HG03135 (cell line): ENCODE results near the gene CHSY3.

Experiments used
- ATAC-seq: cut with Tn5 transposase; IDR thresholded peaks from one replicate; pipeline ENCODE4 v1.9.1; 2021; ENCODE audit warnings: mild to moderate bottlenecking, moderate library complexity; ENCODE audit not compliant: unreplicated experiment

The CHSY3 gene

GRCh38 chr5:129945028-129945427 lies 40.8 kb downstream of the CHSY3 start:
- no peak for ATAC-seq

DNA sequence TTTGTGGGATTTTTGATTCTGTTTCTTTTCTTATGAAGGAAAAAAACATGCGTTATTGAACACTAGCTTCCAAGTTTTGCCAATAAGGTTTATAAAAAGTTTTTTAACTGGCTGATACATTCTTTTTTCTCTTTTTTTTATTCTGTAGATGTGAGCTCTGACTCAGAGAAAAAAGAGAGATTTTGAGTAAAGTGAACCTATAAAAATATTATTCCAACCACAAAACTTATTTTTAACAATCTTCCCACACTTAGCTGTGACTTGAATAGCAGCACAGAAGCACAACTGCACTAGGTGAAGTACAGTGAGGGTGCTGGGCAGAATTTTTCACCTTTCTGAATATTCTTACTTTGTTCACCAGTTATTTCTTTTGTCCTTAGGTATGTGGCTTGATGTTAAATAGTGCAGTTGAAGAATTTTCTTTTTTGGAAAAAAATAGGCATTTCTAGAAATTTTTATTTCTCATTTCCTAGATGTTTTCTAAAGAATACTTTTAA lies 41.6 kb downstream of the CHSY3 start:
- no peak for ATAC-seq

DNA sequence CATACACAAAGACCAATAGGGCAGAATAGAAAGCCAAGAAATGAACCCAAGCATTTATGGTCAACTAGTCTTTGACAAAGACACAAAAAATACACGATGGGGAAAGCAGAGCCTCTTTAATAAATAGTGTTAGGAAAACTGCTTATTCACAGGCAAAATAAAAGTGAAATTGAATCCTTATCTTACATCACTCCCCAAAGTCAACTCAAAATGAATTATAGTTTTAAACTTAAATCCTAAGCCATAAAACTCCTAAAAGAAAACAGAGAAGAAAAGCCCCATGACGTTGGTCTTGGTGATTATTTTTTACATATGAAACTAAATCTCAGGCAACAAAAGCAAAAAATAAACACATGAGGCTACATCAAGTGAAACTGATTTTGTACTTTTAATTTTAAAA lies 46.8 kb downstream of the CHSY3 start:
- no peak for ATAC-seq

DNA sequence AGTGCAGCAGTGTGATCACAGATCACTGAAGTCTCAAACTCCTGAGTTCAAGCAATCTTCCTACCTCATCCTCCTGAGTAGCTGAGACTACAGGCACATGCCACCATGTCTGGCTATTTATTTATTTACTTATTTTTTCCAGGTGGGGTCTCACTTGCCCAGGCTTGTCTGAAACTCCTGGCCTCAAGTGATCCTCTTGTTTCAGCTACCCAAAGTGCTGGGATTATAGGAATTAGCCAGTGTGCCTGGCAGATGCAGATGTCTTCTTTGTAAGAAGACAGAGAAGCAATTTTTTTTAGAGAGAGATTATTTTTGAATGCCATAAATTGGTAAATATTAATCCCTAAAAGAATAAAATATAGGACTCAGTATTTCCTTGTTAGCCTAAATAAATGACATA lies 54.3 kb downstream of the CHSY3 start:
- ATAC-seq = no peak

DNA sequence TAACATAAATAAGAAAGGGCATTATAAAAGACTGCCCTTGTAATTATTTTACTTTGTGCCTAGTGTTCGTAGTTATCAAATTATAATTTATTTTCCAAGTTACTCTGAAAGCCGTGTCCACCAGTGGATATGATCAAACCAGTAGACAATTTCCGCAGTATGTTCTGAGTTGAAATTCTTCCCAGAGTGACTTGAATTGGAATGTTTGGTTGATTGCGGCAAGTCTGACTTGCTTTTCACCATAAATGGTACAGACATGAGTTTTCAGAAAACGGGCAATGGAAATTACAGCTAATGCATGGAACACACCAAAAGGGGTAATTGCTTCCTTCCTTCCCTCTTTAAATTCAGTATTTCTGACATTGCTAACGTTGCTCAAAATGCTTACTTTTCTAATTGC lies 56.6 kb downstream of the CHSY3 start:
- ATAC-seq = no peak

GRCh38 chr5:129962506-129962905 lies 58.2 kb downstream of the CHSY3 start:
- ATAC-seq = no peak

DNA sequence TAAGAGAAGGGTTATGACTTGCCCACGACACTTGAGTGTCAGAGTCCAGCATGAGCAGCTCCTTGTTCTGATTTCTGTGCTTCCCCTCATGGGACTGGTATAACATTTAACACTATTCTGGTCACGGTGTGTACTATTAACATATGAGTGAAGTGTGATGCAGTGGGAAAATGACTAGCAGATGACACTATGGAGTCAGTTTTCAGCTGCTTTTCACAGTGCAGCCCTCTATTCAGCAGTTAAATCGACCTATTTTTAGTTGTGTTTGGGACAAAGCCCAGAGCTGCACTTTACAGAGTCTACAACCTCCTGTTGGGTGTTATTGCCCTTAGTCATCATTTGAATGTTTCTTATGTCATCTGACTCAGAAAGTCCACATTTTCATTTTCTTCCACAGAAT lies 59.1 kb downstream of the CHSY3 start:
- no peak for ATAC-seq

GRCh38 chr5:129966071-129966470 lies 61.8 kb downstream of the CHSY3 start:
- ATAC-seq = no peak

- no peak for ATAC-seq
These were observed 67.4 kb downstream of the CHSY3 start for GRCh38 chr5:129971714-129972113.

DNA sequence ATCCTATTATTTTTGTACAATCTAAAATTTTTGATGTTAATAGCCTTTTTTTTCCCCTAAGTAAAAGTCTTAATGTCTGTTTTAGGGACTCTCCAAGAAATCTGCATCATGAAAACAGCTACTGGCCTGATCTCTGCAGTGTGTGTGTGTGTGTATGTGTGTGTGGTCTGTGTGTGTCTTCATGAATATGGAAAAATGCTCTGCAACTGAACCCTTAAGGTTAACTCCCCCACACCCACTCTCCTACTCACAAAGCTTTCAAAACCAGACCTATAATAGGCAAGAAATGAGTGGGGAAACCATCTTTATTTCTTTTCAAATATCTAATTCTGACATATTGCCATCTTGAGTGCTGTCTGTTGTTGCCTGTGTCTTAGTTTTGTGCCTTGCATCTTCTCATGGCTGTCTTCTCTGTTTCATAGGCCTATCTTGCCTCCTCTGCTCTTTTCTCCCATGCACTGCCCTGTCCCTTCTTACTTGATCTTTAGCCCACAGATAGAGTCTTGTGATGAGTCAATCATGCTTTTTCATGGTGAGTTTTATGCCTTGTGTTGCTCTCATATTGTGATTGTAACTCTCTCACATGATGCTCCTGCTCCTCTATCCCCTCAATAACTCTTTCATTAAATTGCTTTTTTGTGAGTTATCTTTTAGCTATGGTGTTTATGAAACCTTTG lies 68.3 kb downstream of the CHSY3 start:
- no peak for ATAC-seq

- no peak for ATAC-seq
These were observed 69.6 kb downstream of the CHSY3 start for GRCh38 chr5:129973716-129974426.

DNA sequence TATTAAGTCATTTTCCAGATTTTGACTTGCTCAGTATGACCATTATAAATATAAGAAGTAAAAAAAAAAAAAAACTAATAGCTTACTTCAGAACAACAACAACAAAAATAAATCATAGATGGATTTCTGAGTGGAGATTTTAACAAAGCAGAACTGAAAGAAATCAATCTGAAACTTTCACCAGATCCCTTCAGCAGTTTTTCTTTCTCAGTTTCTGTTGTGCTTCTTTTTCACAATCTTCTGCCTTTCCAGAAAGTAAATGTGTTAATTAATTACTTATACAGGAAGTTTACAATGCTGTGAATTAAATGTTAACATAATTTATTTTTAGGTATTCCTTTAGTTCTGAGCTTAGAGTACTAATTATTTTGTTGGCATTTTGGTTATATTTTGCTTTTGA lies 73.5 kb downstream of the CHSY3 start:
- ATAC-seq = peak; percentile 87

- ATAC-seq = peak; percentile 8
These were observed 74.0 kb downstream of the CHSY3 start for GRCh38 chr5:129978270-129978669.

GRCh38 chr5:129988453-129988852 lies 84.2 kb downstream of the CHSY3 start:
- no peak for ATAC-seq

DNA sequence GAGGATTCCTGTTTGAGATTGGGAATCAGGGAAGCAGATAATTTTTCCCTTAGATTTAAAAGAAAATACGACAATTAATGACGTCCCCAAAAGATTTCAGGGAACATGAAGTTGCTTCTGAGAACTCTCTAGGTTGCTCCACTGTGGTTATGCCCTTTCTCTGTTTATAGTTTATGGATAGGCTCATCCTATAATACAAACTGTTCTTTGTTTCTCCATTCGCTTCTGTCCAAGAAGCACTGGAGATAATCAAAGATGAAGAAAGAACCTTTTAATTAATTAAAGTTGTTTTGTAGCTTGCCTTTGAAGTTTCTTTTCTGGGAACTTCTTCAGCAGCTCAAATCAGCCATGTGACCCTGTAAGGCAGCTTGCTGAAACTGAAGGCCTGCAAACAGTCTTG lies 87.5 kb downstream of the CHSY3 start:
- ATAC-seq = no peak

DNA sequence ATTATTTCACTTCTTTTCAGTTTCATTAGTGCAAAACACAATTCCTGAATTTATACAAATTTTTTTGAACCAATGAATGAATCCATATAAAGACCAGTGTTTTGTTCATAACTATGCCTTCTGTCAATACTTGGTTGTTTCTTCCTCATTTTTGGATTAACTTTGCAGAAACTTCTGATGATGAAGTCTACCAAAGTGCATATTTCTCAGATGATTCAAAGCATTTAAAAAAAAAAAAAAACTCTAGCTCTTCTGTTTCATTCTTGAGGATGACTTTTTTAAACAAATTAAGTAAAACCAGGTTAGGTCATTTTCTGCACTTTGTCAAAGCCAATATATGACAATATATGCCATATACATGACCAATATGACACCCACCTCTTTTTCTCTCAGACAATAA lies 92.6 kb downstream of the CHSY3 start:
- no peak for ATAC-seq

DNA sequence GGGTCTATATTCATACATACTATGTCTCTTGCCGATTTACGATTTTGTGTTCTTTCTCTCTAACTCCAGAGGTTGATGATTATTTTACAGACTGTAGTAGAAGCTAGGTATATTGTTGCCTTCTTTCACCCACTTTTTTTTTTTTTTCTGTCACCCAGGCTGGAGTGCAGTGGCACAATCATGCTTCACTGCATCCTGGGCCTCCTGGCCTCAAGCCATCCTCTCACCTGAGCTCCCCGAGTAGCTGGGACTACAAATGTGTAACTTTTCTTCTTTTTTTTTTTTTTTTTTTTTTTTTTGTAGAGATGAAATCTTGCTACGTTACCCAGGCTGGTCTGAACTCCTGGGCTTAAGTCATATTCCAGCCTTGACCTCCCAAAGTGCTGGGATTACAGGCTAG lies 96.2 kb downstream of the CHSY3 start:
- no peak for ATAC-seq

- no peak for ATAC-seq
These were observed 97.9 kb downstream of the CHSY3 start for GRCh38 chr5:130002183-130002582.

- no peak for ATAC-seq
These were observed 98.6 kb downstream of the CHSY3 start for GRCh38 chr5:130002876-130003275.

DNA sequence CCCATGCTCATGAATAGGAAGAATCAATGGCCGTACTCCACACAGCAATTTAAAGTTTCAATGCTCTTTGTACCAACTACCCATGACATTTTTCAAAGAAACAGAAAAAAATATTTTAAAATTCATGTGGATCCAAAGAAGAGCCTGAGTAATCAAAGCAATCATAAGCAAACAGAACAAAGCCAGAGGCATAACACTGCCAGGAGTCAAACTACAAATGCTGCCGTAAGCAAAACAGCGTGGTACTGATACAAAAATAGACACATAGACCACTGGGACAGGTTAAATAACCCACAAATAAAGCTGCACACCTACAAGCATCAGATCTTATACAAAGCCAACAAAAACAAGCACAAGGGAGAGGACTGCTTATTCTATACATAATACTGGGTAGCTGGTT lies 107.7 kb downstream of the CHSY3 start:
- no peak for ATAC-seq

GRCh38 chr5:130017173-130017572 lies 112.9 kb downstream of the CHSY3 start:
- no peak for ATAC-seq

DNA sequence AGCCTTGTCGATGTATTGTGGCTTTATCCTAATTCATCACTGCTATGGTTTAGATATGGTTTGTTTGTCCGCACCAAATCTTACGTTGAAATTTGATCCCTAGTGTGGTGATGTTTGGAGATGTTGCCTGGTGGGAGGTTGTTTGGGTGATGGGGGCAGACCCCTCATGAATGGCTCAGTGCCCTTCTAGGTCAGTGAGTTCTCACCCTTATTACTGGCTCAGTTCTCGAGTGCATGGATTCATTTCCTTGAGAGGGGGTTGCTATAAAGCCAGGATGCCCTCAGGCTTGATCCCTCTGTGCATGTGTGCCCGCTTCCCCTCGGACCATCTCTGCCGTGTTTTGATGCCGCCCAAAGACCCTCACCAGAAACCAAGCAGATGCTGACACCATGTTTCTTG lies 114.4 kb downstream of the CHSY3 start:
- ATAC-seq = no peak

GRCh38 chr5:130021000-130021399 lies 116.7 kb downstream of the CHSY3 start:
- ATAC-seq = no peak
